ENCODE results near the gene CCDC68. TPM values are rescaled to one million over a fixed set of nuclear protein-coding genes. Genes with fewer than 3 reads are reported as not detected.
"Not testable (repeated sequence)": the region's sequence is repeated elsewhere in the genome, so short reads cannot be mapped to it uniquely, and the experiment has no call there.

The CCDC68 gene
- total and polyA plus RNA-seq, 2 of the 4 experiments (the other 2 are of a cell fraction) = 0.46 to 0.54 TPM

DNA sequence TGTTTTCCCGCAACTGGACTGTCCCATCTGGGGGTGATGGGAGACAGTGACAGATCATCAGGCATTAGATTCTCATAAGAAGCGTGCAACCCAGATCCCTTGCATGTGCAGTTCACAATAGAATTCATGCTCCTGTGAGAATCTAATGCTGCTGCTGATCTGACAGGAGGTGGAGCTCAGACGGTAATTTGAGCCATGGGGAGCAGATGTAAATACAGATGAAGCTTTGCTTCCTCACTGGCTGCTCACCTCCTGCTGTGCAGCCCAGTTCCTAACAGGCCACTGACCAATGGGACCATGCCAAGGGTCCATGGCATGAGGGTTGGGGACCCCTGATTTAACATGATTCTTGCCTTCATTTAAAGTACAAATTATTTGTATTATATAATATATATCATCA lies 104.2 kb downstream of the CCDC68 start:
- H3K9ac ChIP-seq (ENCODE audit: low read depth, low read length); H2BK5ac ChIP-seq (ENCODE audit: low read depth, low read length, poor library complexity, severe bottlenecking); H3K4me1 ChIP-seq (ENCODE audit: control insufficient read depth, insufficient read depth, low read length); BruUV-seq (replicated peaks); H3K14ac ChIP-seq (replicated peaks; ENCODE audit: low read depth, low read length); ATAC-seq (ENCODE audit: low read depth); H3K18ac ChIP-seq (ENCODE audit: low read depth, low read length); in situ Hi-C loops (cut with MboI; ENCODE audit: low sequenced_read_pairs); H2AK9ac ChIP-seq (replicated peaks; ENCODE audit: low read depth, low read length, poor library complexity); H4K5ac ChIP-seq (ENCODE audit: low read depth, low read length); H3K56ac ChIP-seq (ENCODE audit: extremely low read depth, insufficient read depth, low read length); DNase-seq; H4K20me1 ChIP-seq (ENCODE audit: insufficient read depth, low read length); H3K27ac ChIP-seq (ENCODE audit: insufficient read depth, low read length); H3K4ac ChIP-seq (ENCODE audit: low read depth, low read length); H3K79me1 ChIP-seq (ENCODE audit: low read depth in 1 of 2, low read length in 2 of 2); dilution Hi-C loops (cut with HindIII; ENCODE audit: low sequenced_read_pairs, unreplicated experiment); POLR2A ChIA-PET (ENCODE audit: unreplicated experiment); H3K4me2 ChIP-seq (ENCODE audit: low read depth, low read length); H2BK120ac ChIP-seq (ENCODE audit: low read depth, low read length); H3K9me1 ChIP-seq (ENCODE audit: insufficient read depth, low read length); H3K9me3 ChIP-seq (ENCODE audit: control insufficient read depth, insufficient read depth, low read length); H4K91ac ChIP-seq (ENCODE audit: insufficient read depth, low read depth, low read length); H3K4me3 ChIP-seq (ENCODE audit: insufficient read depth, low read depth, low read length); H3K27me3 ChIP-seq (ENCODE audit: control insufficient read depth, insufficient read depth, low read length); H2AFZ ChIP-seq (replicated peaks; ENCODE audit: low read length, poor library complexity); H2BK15ac ChIP-seq (ENCODE audit: low read depth, low read length); H2AK5ac ChIP-seq (ENCODE audit: low read depth, low read length); intact Hi-C loops (cut with micrococcal nuclease); H3K36me3 ChIP-seq (ENCODE audit: control insufficient read depth, insufficient read depth, low read length); H2BK20ac ChIP-seq (ENCODE audit: low read depth, low read length); H4K8ac ChIP-seq (ENCODE audit: low read depth in 2 of 2, low read length in 2 of 2); H3K23ac ChIP-seq (ENCODE audit: low read depth, low read length): not testable (repeated sequence)
- 100% methylated on average over 1 of the region's 3 CpGs; no CpG with 5 or more reads in 1 of the 2 experiments for WGBS, 2 experiments (ENCODE audit: extremely low coverage in 2 of 2, insufficient read length in 1 of 2)
- CTCF ChIA-PET = interaction anchor here (1.5 kb wide), 1 partner anchor 10 kb away, joined by 3 read pairs; no protein-coding TSS in a partner anchor

Data from IMR-90 (cell line).